ENCODE results near the gene STAU1.

GRCh38 chr20:49106328-49106727, 81.8 kb downstream of the STAU1 start:
- TF ChIP-seq EZH2 (IDR thresholded peaks at IDR 0.05) = no peak
- TF ChIP-seq POLR2AphosphoS5 (IDR thresholded peaks at IDR 0.05; ENCODE audit: borderline replicate concordance, low read depth, low read length) = no peak; the same call in 1 of the 2 replicates
- TF ChIP-seq FOXP2 (optimal IDR thresholded peaks at IDR 0.05; ENCODE audit: control extremely low read depth, extremely low read length, insufficient read depth) = no peak
